A673 (cell line): ENCODE data around the gene DIP2C.

Experiments
- CTCF ChIP-seq: fragments of 300-800, 200-600 bp; sonication (generic); conservative IDR thresholded peaks from 2 replicates; pipeline ENCODE4 v1.5.1; 2017; ENCODE audit warnings: low read depth, mild to moderate bottlenecking, antibody characterized with exemption, low read length, moderate library complexity, mixed read lengths
- EZH2 ChIP-seq: fragments of 200-600 bp; sonication (generic); IDR thresholded peaks from 2 replicates; pipeline ENCODE4 v1.6.1; 2017; ENCODE audit warnings: borderline replicate concordance, low read depth, mild to moderate bottlenecking, mixed read lengths, antibody characterized with exemption, low read length; ENCODE audit not compliant: poor library complexity, severe bottlenecking

- TF ChIP-seq EZH2 = no peak
- no peak for TF ChIP-seq CTCF
These were observed 236.7 kb downstream of the DIP2C start for GRCh38 chr10:452512-453426.
